ENCODE measurements around the gene PCBP4.
A peak's percentile ranks its signal among the peaks of the same experiment; 100 is the strongest.

PCBP4 gene

DNA sequence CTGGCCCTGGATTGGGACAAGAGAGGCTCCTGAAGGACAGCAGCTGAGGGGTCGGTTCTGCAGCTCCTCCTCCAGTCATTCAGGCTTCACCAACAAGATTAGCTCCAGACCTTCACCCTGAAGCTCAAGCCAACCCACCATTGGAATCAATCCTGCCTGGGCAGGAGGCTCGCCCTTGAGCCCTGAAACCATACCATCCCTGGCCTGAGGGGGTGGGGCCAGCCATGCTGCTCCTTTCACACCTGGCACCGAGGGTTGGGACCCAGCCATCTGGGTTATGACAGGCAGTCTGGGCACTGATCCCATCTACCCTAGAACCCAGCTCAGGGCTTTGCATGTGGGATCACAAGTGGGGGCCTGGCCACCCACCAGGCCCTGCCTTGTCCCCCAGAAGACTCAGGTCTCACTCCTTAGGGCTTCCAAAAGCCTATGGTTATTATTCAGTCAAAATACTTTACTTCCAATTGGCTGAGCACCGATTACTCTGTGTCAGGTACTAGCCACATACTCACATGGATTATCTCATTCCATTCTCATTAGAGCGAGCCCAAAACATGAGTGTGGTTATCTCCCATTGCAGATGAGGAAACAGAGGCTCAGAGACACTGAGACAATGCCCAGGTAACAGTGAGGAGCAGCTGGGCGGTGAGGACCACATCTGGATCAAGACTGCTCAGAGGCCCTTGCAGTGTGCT lies 3.5 kb upstream of the PCBP4 start:
- no peak for DNase-seq

DNA sequence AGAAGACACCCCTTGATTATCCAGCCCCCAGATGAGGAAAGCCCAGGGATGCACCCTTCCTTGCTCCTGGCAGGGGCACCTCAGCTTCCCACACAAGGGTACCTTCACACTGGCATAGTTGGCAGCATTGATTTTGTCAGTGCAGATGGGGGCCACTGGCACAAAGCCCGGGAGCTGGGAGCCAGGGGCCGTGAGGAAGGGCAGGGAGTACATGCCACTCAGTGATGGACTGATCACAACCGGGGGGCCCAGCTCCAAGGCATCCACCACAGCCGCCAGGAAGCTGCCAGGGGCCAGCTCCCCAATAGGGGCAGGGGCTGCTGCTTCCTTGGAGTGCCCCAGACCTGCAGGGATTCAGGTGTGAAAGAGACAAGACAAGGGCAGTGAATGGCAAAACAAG lies 2.6 kb upstream of the PCBP4 start:
- no peak for DNase-seq

- DNase-seq: no peak
These were observed 1.8 kb upstream of the PCBP4 start for GRCh38 chr3:51968883-51969678.

- no peak for DNase-seq
These were observed 1.0 kb upstream of the PCBP4 start for GRCh38 chr3:51968170-51968775.

- DNase-seq: no peak
These were observed 301 bp downstream of the PCBP4 start for GRCh38 chr3:51966922-51967383.

DNA sequence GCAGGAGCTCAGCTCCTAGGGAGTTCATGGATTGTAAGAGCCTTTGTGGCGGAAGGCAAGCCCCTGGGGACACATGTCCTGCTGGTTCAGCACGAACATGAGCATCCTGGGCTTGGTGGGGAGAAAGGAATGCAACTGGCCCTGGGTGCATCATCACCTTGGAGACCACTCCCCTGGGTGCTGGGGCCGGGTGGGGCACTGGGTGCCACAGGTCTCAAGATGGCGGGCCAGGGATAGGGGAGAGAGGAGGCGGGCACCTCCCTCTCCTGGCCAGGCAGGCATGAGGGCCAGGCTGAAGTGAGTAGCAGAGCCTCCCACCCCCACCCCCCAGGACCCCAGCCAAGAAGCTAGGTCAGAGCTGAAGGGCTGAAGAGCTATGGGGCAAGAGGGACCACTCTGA lies 768 bp downstream of the PCBP4 start:
- no peak for DNase-seq

GRCh38 chr3:51966016-51966415 lies 1.2 kb downstream of the PCBP4 start:
- no peak for DNase-seq

- DNase-seq: no peak
These were observed 2.7 kb downstream of the PCBP4 start for GRCh38 chr3:51964521-51964920.

GRCh38 chr3:51963951-51964451 lies 3.3 kb downstream of the PCBP4 start:
- DNase-seq: no peak

GRCh38 chr3:51962854-51963530 lies 4.3 kb downstream of the PCBP4 start:
- DNase-seq: no peak

- no peak for DNase-seq
These were observed 5.4 kb downstream of the PCBP4 start for GRCh38 chr3:51961602-51962569.

- DNase-seq: no peak
These were observed 6.2 kb downstream of the PCBP4 start for GRCh38 chr3:51961011-51961410.

DNA sequence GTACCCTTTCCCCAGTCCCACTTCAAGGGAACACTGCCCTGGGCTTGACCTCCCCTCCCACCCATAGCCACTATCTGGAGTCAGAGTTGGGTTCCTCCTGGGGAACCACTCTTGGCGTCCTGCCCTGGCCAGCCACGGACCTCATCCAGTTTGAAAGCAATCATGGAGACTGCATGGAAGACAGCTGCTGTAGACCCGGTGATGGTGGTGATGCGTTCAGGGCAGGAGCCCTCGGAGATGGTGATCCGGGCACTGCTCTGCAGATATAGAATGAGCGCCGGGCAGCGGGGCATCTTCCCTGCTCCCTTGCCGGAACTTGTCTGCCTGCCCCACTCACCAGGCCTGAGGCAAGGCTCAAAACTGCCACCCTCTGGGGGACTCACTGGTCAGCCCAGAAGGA lies 6.9 kb downstream of the PCBP4 start:
- no peak for DNase-seq

DNA sequence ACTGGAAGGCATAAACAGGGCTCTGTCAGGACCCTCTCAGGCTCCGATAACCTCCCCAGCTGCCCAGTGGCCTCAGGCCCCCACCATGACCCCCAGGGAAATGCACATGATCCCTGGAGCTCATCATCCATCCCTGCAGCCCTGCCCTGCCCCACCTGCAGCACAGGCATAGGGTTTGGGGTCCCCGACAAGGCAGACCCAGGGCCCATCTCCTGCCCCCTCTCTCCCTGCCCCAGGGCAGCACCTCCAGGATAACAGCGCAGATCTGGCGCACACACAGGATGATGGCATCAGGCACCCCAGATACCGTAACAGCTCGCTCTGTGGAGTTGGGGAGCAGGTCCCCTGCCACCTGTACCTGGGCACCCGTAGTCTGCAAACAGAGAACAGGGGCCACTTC lies 7.6 kb downstream of the PCBP4 start:
- no peak for DNase-seq

DNA sequence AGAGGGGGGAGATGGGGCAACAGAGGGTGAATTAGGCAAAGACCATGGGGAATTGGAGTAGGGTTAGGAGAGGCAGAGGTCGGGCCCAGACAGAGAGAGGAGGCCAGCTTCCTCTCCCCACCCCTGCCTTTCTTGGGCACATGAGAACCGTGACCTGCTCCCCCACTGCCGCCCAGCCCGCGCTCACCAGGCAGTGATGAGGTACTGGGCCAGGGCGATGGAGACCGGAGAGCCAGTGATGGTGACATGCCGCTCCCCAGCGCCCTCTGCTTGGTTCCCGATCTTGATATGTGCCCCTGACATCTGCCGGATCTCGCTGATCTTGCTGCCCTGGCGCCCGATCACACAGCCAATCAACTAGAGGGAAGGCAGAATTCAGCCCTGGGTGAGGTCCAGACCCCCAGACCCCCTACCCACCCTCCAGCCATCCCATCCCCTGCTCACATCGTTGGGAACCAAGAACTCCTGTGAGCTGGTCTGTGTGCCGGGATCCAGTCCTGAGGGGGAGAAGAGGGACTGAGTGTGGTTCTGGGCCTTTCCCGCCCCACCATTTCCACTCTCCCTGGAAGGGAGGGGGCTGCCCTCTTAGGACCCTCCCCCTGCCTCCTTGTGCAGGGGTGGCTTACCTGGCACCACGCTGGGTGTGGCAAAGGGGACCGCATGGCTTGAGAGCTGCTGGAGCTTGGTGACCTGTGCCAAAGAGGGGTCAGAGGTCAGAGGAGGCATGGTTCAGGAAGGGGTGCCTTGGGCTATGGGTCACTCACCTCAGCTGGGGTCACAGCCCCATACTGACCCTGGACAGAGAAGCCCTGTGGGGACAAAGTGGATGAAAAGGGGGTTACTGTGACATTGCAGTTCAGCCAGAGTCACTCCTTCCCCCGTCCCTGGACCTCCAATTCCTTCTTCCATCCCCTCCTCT lies 8.4 kb downstream of the PCBP4 start:
- no peak for DNase-seq

- no peak for DNase-seq
These were observed 9.6 kb downstream of the PCBP4 start for GRCh38 chr3:51957520-51958205.

- DNase-seq: peak; percentile 39
These were observed 11.1 kb downstream of the PCBP4 start for GRCh38 chr3:51955893-51956770.

GRCh38 chr3:51955175-51955892 lies 11.9 kb downstream of the PCBP4 start, which contains the start of gene GPR62:
TSS of gene GPR62 (plus strand) at chr3:51955381. CDS start at chr3:51955653, 272 bp downstream.
- DNase-seq: no peak

All from NCI-H1105 (cell line).